ENCODE measurements around the gene COG5. TPM values are rescaled to one million over a fixed set of nuclear protein-coding genes. Genes with fewer than 3 reads are reported as not detected.

Gene COG5
- total and polyA plus RNA-seq, 4 experiments from 2014 or later, result 39.3 to 87.8 (median 64.6) TPM

DNA sequence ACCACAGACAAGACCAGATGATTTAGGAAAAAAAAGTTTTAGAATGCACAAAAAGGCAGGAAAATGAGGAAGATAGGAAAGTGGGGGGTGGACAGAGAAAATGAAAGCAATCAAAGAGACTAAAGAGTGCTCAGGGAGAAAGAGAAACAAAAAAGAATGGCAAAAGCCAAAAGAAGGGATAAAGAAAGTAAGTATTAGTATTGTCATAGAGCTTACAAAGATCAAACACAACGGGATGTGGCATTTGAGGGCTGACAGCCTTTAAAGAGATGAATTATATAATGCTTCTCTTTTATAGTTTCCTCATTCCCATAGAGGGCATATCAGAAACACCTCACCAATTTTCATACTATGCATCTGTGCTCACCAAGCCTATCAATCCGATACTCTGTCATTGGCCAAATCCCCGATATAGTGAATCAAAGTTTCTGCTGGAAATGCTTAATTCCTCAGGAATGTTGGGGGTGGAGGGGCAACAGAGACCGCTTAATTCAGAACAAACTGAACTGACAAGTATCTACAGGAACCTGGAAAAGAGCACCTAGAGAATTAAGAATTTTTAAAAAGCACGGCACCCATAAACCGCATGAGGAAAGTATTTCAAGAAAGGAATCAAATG is 2.7 kb downstream of the COG5 start:
- H3K9me3 ChIP-seq (ENCODE audit: control insufficient read depth in 1 of 2, low read length in 2 of 2), result no peaks in the 10 kb centered on the region
- H3K4me1 ChIP-seq (ENCODE audit: insufficient read depth, low read length), result peaks cover 56% of the 10 kb centered on the region
- Mint-ChIP-seq H3K4me3 (peak overlapping the region; percentile 58 to 93 (median 66)), H3K9me3 (no peaks in the 10 kb centered on the region), H3K4me1 (peaks cover 51 to 71% (median 58%) of the 10 kb centered on the region in 4 donors), H3K27me3 (no peaks in the 10 kb centered on the region), H3K36me3 (peaks cover 9 to 30% of the 10 kb centered on the region in 2 donors), H3K27ac (peak overlapping the region; percentile 86 to 97 (median 91))
- CTCF ChIA-PET (ENCODE audit: partially characterized antibody), result interaction anchor here (0.7 to 1.9 kb wide), 2 partner anchors 182 to 314 kb away, joined by 3 to 5 read pairs; no protein-coding TSS in a partner anchor
- H3K36me3 ChIP-seq (ENCODE audit: insufficient read depth, low read length), result peaks cover 12% of the 10 kb centered on the region
- DNase-seq, result peak; percentile 56 to 79 (median 62)
- H3K27ac ChIP-seq (ENCODE audit: low read depth, low read length), result peak overlapping the region; percentile 56
- POLR2A ChIA-PET (ENCODE audit: partially characterized antibody), result interaction anchor here (0.9 to 1.3 kb wide), 3 partner anchors 19 to 393 kb away, joined by 3 to 4 read pairs (median 3); partner anchors contain the start of gene BCAP29
- intact Hi-C loops (cut with micrococcal nuclease), result loop anchor here (5.0 to 10.0 kb wide), 2 partner anchors 331 to 696 kb away; partner anchors contain the start of genes DLD and PIK3CG
- H3K27me3 ChIP-seq (ENCODE audit: insufficient read depth, low read length), result no peaks in the 10 kb centered on the region
- peak overlapping the region in 1 of 2 donors; percentile 4 for H3K4me3 ChIP-seq (ENCODE audit: low read length in 2 of 2)

GRCh38 chr7:107559864-107560263 is 3.9 kb downstream of the COG5 start:
- POLR2A ChIA-PET (ENCODE audit: partially characterized antibody), result interaction anchor here (1.8 kb wide), 1 partner anchor 183 kb away, joined by 4 read pairs; no protein-coding TSS in a partner anchor
- H3K27ac Mint-ChIP-seq, result peak overlapping the region in 6 of 7 donors; percentile 23 to 96 (median 78)
- peak overlapping the region in 2 of 8 donors; percentile 64 to 90 for H3K4me3 Mint-ChIP-seq
- no peaks in the 10 kb centered on the region for H3K9me3 Mint-ChIP-seq
- CTCF ChIA-PET (ENCODE audit: partially characterized antibody), result interaction anchor here (1.9 kb wide), 1 partner anchor 183 kb away, joined by 5 read pairs; no protein-coding TSS in a partner anchor
- H3K9me3 ChIP-seq (ENCODE audit: control insufficient read depth in 1 of 2, low read length in 2 of 2), result no peaks in the 10 kb centered on the region
- H3K36me3 ChIP-seq (ENCODE audit: insufficient read depth, low read length), result peaks cover 12% of the 10 kb centered on the region
- H3K27me3 Mint-ChIP-seq, result no peaks in the 10 kb centered on the region
- H3K27me3 ChIP-seq (ENCODE audit: insufficient read depth, low read length), result no peaks in the 10 kb centered on the region
- peaks cover 18 to 40% of the 10 kb centered on the region in 2 donors for H3K36me3 Mint-ChIP-seq
- H3K27ac ChIP-seq (ENCODE audit: low read depth, low read length), result peak overlapping the region; percentile 56
- DNase-seq, result no peak
- no peak overlapping the region for H3K4me3 ChIP-seq (ENCODE audit: low read length in 2 of 2)
- intact Hi-C loops (cut with micrococcal nuclease), result loop anchor here (5.0 to 10.0 kb wide), 2 partner anchors 332 to 695 kb away; partner anchors contain the start of genes DLD and PIK3CG
- H3K4me1 ChIP-seq (ENCODE audit: insufficient read depth, low read length), result peaks cover 51% of the 10 kb centered on the region
- H3K4me1 Mint-ChIP-seq, result peaks cover 51 to 71% (median 59%) of the 10 kb centered on the region in 4 donors

DNA sequence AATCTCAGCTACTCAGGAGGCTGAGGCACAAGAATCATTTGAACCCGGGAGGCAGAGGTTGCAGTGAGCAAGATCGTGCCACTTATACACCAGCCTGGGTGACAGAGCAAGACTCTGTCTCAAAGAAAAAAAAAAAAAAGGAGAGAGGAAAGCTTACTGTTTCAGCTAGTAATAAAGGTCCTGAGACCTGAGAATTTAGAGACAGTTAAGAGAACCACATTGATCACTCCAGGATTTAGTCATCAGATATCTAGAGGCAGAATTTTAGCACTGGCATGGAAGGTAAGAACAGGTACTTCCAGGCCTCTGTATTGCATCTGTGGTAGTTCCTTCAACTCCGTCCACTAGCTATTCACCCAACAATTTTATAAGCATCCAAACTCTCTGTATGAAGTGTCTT is 7.8 kb downstream of the COG5 start:
- CTCF ChIA-PET (ENCODE audit: partially characterized antibody), result no interaction called here
- H3K4me3 ChIP-seq (ENCODE audit: low read length in 2 of 2), result no peak overlapping the region
- no peak for DNase-seq
- H3K27me3 ChIP-seq (ENCODE audit: insufficient read depth, low read length), result no peaks in the 10 kb centered on the region
- H3K9me3 ChIP-seq (ENCODE audit: control insufficient read depth in 1 of 2, low read length in 2 of 2), result no peaks in the 10 kb centered on the region
- H3K36me3 Mint-ChIP-seq, result peaks cover 37 to 63% of the 10 kb centered on the region in 2 donors
- peaks cover 39 to 60% (median 48%) of the 10 kb centered on the region in 4 donors for H3K4me1 Mint-ChIP-seq
- H3K27me3 Mint-ChIP-seq, result no peaks in the 10 kb centered on the region
- no peaks in the 10 kb centered on the region for H3K9me3 Mint-ChIP-seq
- intact Hi-C loops (cut with micrococcal nuclease), result no loop called here
- H3K27ac ChIP-seq (ENCODE audit: low read depth, low read length), result no peak overlapping the region
- POLR2A ChIA-PET (ENCODE audit: partially characterized antibody), result interaction anchor here (1.1 kb wide), 1 partner anchor 49 kb away, joined by 3 read pairs; no protein-coding TSS in a partner anchor
- H3K4me1 ChIP-seq (ENCODE audit: insufficient read depth, low read length), result peaks cover 39% of the 10 kb centered on the region
- no peak overlapping the region for H3K27ac Mint-ChIP-seq
- no peak overlapping the region for H3K4me3 Mint-ChIP-seq
- H3K36me3 ChIP-seq (ENCODE audit: insufficient read depth, low read length), result peaks cover 21% of the 10 kb centered on the region

- POLR2A ChIA-PET (ENCODE audit: partially characterized antibody), result no interaction called here
- Histone ChIP-seq H3K27ac (ENCODE audit: low read depth, low read length) (no peak overlapping the region), H3K36me3 (ENCODE audit: insufficient read depth, low read length) (peaks cover 26% of the 10 kb centered on the region), H3K4me3 (ENCODE audit: low read length in 2 of 2) (no peak overlapping the region), H3K27me3 (ENCODE audit: insufficient read depth, low read length) (no peaks in the 10 kb centered on the region), H3K9me3 (ENCODE audit: control insufficient read depth in 1 of 2, low read length in 2 of 2) (no peaks in the 10 kb centered on the region), H3K4me1 (ENCODE audit: insufficient read depth, low read length) (peaks cover 19% of the 10 kb centered on the region)
- CTCF ChIA-PET (ENCODE audit: partially characterized antibody), result no interaction called here
- peaks cover 0 to 5% (median 0%) of the 10 kb centered on the region in 8 donors for H3K9me3 Mint-ChIP-seq
- H3K4me1 Mint-ChIP-seq, result peaks cover 29 to 59% (median 42%) of the 10 kb centered on the region in 4 donors
- H3K27me3 Mint-ChIP-seq, result no peaks in the 10 kb centered on the region
- peak overlapping the region in 2 of 8 donors; percentile 59 to 60 for H3K4me3 Mint-ChIP-seq
- intact Hi-C loops (cut with micrococcal nuclease), result no loop called here
- H3K36me3 Mint-ChIP-seq, result peaks cover 63% of the 10 kb centered on the region in 2 donors
- no peak for DNase-seq
- H3K27ac Mint-ChIP-seq, result peak overlapping the region in 2 of 7 donors; percentile 4 to 37
These were observed 11.8 kb downstream of the COG5 start for GRCh38 chr7:107551936-107552335.

DNA sequence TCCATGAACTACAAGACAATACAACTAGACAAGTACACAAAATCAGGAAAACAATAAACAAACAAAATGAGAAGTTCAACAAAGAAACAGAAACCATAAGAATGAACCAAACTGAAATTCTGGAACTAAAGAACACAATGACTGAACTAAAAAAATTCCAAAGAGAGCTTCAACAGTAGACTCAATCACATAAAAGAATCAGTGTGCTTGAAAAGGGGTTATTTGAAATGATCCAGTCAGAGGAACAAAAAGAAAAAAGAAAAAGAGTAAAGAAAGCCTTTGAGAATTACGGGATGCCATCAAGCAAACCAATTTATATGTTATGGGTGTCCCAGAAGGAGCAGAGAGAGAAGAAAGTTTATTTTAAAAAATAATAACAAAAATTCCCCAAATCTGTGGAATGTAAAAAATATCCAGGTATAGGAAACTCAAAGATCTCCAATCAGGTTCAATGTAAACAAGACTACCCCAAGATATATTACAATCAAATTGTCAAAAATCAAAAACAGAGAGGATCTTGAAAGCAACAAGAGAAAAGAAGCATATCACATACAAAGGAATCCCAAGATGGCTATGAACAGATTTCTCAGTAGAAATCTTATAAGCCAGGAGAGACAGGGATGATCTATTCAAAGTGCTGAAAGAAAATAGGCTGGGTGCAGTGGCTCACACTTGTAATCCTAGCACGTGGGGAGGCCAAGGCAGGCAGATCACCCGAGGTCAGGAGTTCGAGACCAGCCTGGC is 18.7 kb downstream of the COG5 start:
- peak overlapping the region in 1 of 7 donors; percentile 7 for H3K27ac Mint-ChIP-seq
- CTCF ChIA-PET (ENCODE audit: partially characterized antibody), result no interaction called here
- H3K36me3 ChIP-seq (ENCODE audit: insufficient read depth, low read length), result peaks cover 27% of the 10 kb centered on the region

DNA sequence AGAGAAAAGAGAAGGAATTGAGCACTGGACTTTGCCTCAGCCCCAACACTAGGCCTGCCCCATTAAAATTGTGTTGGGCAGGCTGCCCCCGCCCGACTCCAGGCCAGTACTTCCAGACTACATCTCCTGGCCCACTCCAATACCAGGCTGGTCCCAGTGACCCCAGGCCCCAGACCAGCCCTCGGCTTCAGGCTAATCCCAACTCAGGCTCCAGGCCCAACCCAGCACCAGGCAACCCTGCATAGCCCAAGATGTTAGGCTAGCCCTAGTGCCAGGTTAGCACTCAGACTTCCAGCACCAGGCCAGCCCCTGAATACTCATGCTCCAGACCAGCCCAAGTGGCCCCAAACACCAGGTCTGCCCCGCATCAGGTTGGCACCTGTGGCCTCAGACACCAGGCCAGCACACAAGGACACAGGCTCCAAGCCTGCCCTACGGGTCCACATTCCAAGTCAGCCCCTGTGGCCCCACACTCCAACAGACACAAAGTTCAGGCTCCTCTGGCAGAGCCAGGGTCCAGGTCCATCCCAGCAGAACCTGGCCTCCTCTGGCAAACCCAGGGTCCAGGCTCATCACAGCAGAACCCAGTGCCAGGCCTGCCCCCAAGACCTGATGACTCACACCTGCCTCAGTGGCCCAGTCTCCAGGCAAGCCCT is 20.3 kb downstream of the COG5 start:
- Mint-ChIP-seq H3K4me1 (peaks cover 7 to 13% (median 12%) of the 10 kb centered on the region in 4 donors), H3K27ac (no peak overlapping the region), H3K4me3 (no peak overlapping the region), H3K36me3 (peaks cover 64 to 69% of the 10 kb centered on the region in 2 donors), H3K9me3 (peaks cover 3 to 29% (median 20%) of the 10 kb centered on the region in 8 donors), H3K27me3 (no peaks in the 10 kb centered on the region)
- ChIA-PET CTCF (ENCODE audit: partially characterized antibody) (no interaction called here), POLR2A (ENCODE audit: partially characterized antibody) (no interaction called here)
- Histone ChIP-seq H3K4me3 (ENCODE audit: low read length in 2 of 2) (no peak overlapping the region), H3K27ac (ENCODE audit: low read depth, low read length) (no peak overlapping the region), H3K9me3 (ENCODE audit: control insufficient read depth in 1 of 2, low read length in 2 of 2) (no peaks in the 10 kb centered on the region), H3K4me1 (ENCODE audit: insufficient read depth, low read length) (no peaks in the 10 kb centered on the region), H3K36me3 (ENCODE audit: insufficient read depth, low read length) (peaks cover 23% of the 10 kb centered on the region), H3K27me3 (ENCODE audit: insufficient read depth, low read length) (no peaks in the 10 kb centered on the region)
- intact Hi-C loops (cut with micrococcal nuclease), result no loop called here
- DNase-seq, result no peak

More for the DNA sequence above, 18.7 kb downstream of the COG5 start:
- H3K9me3 Mint-ChIP-seq, result peaks cover 3 to 29% (median 20%) of the 10 kb centered on the region in 8 donors
- H3K36me3 Mint-ChIP-seq, result peaks cover 64% of the 10 kb centered on the region in 2 donors
- POLR2A ChIA-PET (ENCODE audit: partially characterized antibody), result no interaction called here
- Histone ChIP-seq H3K4me1 (ENCODE audit: insufficient read depth, low read length) (no peaks in the 10 kb centered on the region), H3K27ac (ENCODE audit: low read depth, low read length) (no peak overlapping the region), H3K27me3 (ENCODE audit: insufficient read depth, low read length) (no peaks in the 10 kb centered on the region), H3K9me3 (ENCODE audit: control insufficient read depth in 1 of 2, low read length in 2 of 2) (no peaks in the 10 kb centered on the region), H3K4me3 (ENCODE audit: low read length in 2 of 2) (no peak overlapping the region)
- H3K4me3 Mint-ChIP-seq, result peak overlapping the region in 1 of 8 donors; percentile 42
- intact Hi-C loops (cut with micrococcal nuclease), result no loop called here
- peaks cover 8 to 22% (median 12%) of the 10 kb centered on the region in 4 donors for H3K4me1 Mint-ChIP-seq
- no peak for DNase-seq
- H3K27me3 Mint-ChIP-seq, result no peaks in the 10 kb centered on the region
